Esophagus (tissue), 2 donors: ENCODE measurements around the gene UBE2D2. TPM values are rescaled to one million over a fixed set of nuclear protein-coding genes. Genes with fewer than 3 reads are reported as not detected.

Source experiments
- H3K27ac ChIP-seq, 2 donors: one replicate each; pipeline ENCODE4 v1.5.1; 2013; ENCODE audit warnings: low read depth in 2 of 2, mild to moderate bottlenecking in 2 of 2, inconsistent platforms in 1 of 2, low read length in 1 of 2, moderate library complexity in 1 of 2
- H3K27me3 ChIP-seq, 2 donors: one replicate each; pipeline ENCODE4 v1.6.1; 2013; ENCODE audit warnings: low read length in 2 of 2, control low read depth in 1 of 2, mild to moderate bottlenecking in 1 of 2; ENCODE audit not compliant: insufficient read depth in 2 of 2, control insufficient read depth in 1 of 2
- H3K36me3 ChIP-seq, 2 donors: one replicate each; pipeline ENCODE4 v1.6.1; 2013; ENCODE audit warnings: low read length in 1 of 2; ENCODE audit not compliant: control insufficient read depth in 2 of 2, insufficient read depth in 2 of 2
- H3K4me1 ChIP-seq, 2 donors: one replicate each; pipeline ENCODE4 v1.6.1; 2013; ENCODE audit warnings: low read length in 1 of 2; ENCODE audit not compliant: control insufficient read depth in 2 of 2, insufficient read depth in 2 of 2
- H3K4me3 ChIP-seq, 2 donors: one replicate each; pipeline ENCODE4 v1.5.1; 2013; ENCODE audit warnings: low read length in 2 of 2, mild to moderate bottlenecking in 2 of 2, low read depth in 1 of 2, moderate library complexity in 1 of 2
- H3K9me3 ChIP-seq, 2 donors: one replicate each; pipeline ENCODE4 v1.6.1; 2013; ENCODE audit warnings: mild to moderate bottlenecking in 2 of 2, low read depth in 1 of 2, low read length in 1 of 2, moderate library complexity in 1 of 2; ENCODE audit not compliant: control insufficient read depth in 2 of 2, insufficient read depth in 1 of 2
- WGBS, 2 donors: extraction: QIAGEN DNeasy Blood & Tissue Kit; methylation state at CpG; one replicate each; pipeline ENCODE4 v1.1.7; 2013; 5-methylcytosine and 5-hydroxymethylcytosine counted together
- polyA plus RNA-seq, 2 donors: library from polyadenylated mRNA; stranded (reverse); fragments of 200-250 nt; gene quantifications; one replicate each; pipeline ENCODE4 v1.2.3, GENCODE V29; 2013
- donor health status: healthy with polysubstance abuse.
- donor health status: Bipolar disorder and iron deficiency.

UBE2D2 gene
- polyA plus RNA-seq, 2 donors: 43.4 to 76.9 TPM

DNA sequence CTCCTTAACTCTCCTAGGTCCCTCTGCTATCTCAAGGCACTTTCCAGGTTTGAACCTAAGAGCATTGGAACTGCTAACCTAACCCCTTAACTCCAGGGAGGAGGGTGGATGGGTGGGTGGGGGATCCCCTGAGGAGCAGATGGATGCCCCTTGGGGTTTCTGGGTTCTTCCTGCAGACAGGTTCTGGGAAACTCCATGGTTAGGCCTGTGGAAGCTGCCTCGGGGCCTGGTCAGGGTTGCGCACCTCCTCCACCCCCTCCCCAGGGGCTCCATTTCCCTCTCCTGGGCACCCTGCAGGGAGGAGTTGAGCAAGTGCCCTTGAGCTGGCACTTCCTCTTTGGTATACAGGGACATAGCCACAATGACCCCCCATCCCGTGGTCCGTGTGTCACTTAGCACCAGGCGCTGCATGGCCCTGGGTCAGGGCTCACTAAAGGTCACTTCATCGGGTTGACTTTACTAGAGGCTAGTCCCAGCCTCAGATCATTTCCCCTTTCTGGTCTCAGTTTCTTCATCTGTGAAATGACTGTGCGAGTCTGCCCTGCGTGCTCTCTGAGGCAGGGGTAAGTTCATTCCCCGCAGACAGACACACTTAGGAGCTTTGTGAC, 103.1 kb downstream of the UBE2D2 start:
- Histone ChIP-seq H3K36me3 (no peaks in the 10 kb centered on the region), H3K4me3 (no peak overlapping the region), H3K4me1 (peaks cover 15 to 26% of the 10 kb centered on the region in 2 donors), H3K27ac (peak overlapping the region in 1 of 2 donors; percentile 9), H3K9me3 (no peaks in the 10 kb centered on the region), H3K27me3 (no peaks in the 10 kb centered on the region)
- 78 to 79% methylated on average over 9 of the region's 9 CpGs for WGBS, 2 donors

DNA sequence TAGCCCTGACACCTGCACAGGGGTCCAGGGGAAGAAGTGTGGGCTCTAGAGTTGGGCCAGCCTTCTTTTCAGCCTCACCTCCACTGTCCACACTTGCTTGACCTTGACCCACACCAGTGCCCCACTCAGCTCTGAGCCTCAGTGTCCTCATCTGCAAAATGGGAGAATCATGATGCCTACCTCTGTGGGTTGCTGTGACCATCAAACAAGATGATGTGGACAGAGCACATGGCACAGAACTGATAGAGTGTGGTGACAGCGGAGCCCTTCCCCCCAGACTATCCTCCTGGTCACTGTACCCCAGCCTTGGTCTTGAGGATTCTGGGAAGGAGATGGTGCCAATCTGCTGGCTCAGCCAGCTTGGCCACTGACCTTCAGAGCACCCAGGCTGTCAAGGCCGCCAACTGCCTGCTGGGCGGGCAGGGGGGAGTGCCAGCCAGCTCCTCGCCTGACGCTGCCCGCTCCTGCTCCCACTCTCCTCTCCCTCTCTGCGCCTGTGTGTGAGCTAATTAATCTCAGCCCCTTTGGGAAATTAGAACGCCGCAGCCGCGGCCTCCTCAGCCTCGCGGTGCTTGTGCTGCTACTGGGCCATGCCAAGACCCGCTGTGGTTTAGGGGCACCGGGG, 103.7 kb downstream of the UBE2D2 start:
- H3K27me3 ChIP-seq: no peaks in the 10 kb centered on the region
- 72 to 84% methylated on average over 14 to 15 of the region's 15 CpGs for WGBS, 2 donors
- no peak overlapping the region for H3K4me3 ChIP-seq
- peak overlapping the region in 1 of 2 donors; percentile 9 for H3K27ac ChIP-seq
- H3K9me3 ChIP-seq: no peaks in the 10 kb centered on the region
- peaks cover 9 to 25% of the 10 kb centered on the region in 2 donors for H3K4me1 ChIP-seq
- H3K36me3 ChIP-seq: no peaks in the 10 kb centered on the region

DNA sequence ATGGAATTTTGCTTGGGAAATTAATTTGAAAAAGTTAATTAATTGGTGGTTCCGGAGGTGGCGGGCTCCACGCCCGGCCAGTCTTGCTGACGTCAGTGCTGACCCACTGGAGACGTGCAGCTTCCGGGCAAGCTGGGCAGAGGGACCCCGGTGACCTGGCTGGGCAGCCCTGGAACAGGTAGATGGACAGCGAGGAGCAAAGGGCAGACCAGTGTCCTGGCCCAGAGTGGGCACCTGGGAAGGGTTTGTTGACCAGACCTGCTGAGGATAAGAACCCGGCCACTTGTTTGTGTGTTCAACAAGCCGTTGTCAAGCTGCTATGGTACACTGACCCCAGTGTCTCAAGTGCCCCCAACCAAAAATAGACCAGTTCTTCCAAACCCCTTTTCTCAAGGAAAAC, 104.5 kb downstream of the UBE2D2 start:
- Histone ChIP-seq H3K4me3 (no peak overlapping the region), H3K27ac (peak overlapping the region in 1 of 2 donors; percentile 29), H3K9me3 (no peaks in the 10 kb centered on the region), H3K4me1 (peaks cover 5 to 18% of the 10 kb centered on the region in 2 donors), H3K27me3 (no peaks in the 10 kb centered on the region), H3K36me3 (no peaks in the 10 kb centered on the region)
- WGBS, 2 donors: 88% methylated on average over 11 of the region's 11 CpGs

DNA sequence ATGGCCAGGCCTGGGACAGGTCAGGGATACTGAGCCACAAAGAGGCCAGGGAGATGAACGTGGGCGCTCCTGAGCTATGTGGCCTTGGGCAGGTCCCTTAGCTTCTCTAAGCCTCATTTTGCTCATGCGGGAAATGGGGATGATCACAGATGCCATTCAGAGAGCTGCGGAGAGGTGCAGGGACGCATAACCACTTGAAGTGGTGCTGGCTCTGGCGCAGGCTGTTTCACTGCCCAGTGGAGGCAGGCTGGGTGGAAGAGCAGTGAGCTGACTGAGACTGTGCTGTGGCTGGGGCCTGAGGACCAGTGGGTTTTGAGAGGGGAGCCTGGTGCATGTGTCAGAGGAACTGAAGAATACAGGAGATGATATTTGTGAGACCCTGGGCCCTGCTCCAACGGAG, 105.4 kb downstream of the UBE2D2 start:
- Histone ChIP-seq H3K9me3 (no peaks in the 10 kb centered on the region), H3K36me3 (no peaks in the 10 kb centered on the region), H3K27ac (peak overlapping the region in 1 of 2 donors; percentile 14), H3K4me1 (peaks cover 2 to 13% of the 10 kb centered on the region in 2 donors), H3K27me3 (no peaks in the 10 kb centered on the region), H3K4me3 (no peak overlapping the region)
- WGBS, 2 donors: 82 to 88% methylated on average over 7 of the region's 7 CpGs

DNA sequence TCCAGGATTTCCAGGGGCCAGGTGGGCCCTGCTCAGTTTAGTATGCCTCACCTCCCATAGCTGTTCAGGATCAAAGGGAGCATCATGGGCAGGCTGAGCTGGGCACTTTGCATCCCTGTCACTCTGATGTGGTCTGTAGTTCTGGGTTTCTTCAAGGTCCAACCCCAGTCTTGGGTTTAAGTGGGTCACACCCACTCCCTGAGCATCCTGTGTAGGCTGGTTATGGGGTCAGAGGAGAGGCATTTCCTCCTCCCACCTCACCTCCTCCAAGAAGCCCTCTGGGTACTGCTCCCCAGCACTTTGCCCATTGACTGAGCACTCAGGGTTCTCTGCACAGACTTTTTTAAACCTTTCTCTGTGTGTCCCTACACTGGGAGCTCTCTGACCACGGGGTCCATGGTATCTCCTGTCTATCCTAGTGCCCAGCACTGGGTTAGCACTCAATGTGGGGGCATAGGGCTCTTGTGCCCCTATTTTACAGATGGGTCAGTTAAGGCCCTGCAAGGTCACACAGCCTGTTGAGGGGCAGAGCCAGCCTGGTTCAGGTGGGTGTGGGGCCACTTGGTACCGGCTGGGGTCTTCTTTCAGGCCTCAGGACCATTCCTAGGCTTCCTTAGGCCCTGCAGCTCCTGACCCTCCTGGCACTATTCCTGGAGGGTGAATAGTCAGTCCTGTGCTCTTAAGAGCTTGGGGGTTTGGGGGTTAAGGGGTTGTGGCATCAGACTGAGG, 106.0 kb downstream of the UBE2D2 start:
- Histone ChIP-seq H3K4me3 (no peak overlapping the region), H3K27me3 (no peaks in the 10 kb centered on the region), H3K27ac (peak overlapping the region; percentile 88 to 92), H3K36me3 (no peaks in the 10 kb centered on the region), H3K4me1 (peaks cover 2 to 8% of the 10 kb centered on the region in 2 donors), H3K9me3 (no peaks in the 10 kb centered on the region)
- 58 to 80% methylated on average over 2 of the region's 2 CpGs for WGBS, 2 donors

DNA sequence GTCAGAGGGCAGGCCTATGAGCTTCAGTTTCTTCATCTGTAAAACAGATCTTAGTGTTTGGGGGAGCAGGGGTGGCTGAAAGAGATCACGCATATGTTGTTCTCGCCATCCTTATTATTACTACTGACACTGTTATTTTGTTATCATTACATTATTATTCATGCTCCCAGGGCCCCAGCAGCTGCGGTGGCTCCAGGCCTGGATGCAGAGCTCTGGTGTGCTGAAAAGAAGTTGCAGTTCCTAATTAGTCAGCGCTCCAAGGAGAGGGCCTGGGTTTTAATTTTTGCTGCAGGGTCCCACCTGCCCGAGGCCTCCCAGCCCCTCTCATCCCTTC, 106.6 kb downstream of the UBE2D2 start:
- WGBS, 2 donors: 28 to 31% methylated on average over 5 of the region's 5 CpGs
- peaks cover 2 to 8% of the 10 kb centered on the region in 2 donors for H3K4me1 ChIP-seq
- peak overlapping the region; percentile 47 to 55 for H3K4me3 ChIP-seq
- no peaks in the 10 kb centered on the region for H3K9me3 ChIP-seq
- H3K36me3 ChIP-seq: no peaks in the 10 kb centered on the region
- peak overlapping the region; percentile 88 to 92 for H3K27ac ChIP-seq
- no peaks in the 10 kb centered on the region for H3K27me3 ChIP-seq

DNA sequence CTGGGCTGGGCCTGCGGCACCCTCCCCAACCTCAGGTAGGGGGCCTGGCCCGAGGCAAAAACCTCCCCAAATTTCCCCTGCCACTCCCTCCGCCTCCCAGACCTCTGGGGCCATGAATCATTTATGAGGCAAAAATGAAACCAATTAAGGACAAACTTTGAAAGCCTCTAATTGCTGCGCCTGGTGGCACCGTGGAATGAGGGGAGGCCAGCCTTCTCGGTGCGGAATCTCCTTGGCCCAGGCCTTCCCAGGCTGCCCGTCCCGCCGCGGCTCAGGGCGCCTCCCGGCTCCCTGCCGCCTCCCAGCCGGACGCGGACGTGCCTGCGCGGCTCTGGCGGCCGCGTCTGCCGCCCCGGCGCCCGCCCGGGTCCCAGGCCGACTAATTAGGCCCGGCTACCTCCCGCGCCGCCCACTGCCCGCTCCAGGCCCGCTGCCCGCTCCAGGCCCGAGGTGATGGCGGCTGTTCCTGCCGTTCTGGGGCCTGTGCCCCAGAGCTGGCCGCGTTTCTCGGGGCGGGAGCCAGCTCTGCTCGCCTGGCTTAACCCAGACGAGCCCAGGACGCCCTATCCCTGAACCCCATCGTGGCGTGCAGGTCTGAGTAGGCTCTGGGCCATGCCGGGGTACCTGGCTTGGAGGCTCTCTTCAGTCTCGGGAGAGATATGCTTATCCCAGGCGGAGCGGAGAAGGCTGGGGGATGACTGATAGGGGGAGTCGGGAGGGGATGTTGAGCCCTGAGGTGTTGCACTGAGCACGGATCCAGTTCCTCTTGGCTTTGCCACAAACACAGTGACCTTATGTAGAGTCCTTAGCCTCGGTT, 107.1 kb downstream of the UBE2D2 start:
- no peaks in the 10 kb centered on the region for H3K27me3 ChIP-seq
- H3K4me3 ChIP-seq: peak overlapping the region; percentile 47 to 55
- H3K9me3 ChIP-seq: no peaks in the 10 kb centered on the region
- H3K4me1 ChIP-seq: peaks cover 2 to 8% of the 10 kb centered on the region in 2 donors
- peak overlapping the region; percentile 88 to 92 for H3K27ac ChIP-seq
- no peaks in the 10 kb centered on the region for H3K36me3 ChIP-seq
- WGBS, 2 donors: 2 to 3% methylated on average over 46 to 55 of the region's 55 CpGs

DNA sequence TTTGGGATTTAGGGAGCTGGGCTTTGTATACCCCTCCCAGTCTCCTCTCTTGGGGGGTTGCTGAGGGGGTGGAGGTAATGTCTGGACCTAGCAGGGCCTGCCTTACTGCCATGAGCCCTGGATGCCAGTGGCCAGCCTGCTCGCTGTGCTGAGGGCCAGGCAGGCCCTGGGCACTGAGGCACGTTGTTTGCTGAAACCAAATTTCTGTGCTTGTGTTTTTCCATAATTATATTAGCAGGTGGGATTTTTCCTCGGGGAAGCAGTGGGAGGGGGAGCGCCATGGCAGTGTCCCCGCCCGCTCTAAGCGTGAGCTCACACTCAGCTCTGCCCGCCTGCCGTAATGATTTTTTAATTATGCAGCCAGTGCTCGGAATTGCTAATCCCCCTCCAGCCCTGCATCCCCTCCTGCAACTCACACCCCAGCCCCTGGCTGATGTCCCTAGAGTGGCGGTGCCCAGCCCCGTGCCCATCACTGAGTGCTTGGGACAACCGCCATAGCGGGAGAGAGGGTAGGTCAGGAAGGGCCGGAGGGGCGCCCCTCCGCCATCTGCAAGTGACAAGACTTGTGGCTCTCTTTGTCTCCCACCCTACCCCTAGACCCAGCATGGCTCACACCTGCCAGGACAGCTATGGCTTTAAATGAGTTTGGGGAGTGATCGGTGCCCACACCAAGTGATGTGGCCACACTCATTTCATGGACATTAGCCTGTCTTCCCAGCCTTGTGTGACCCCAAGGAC, 108.0 kb downstream of the UBE2D2 start:
- 74 to 83% methylated on average over 18 of the region's 18 CpGs for WGBS, 2 donors
- H3K27ac ChIP-seq: peak overlapping the region; percentile 88 to 92

More for the DNA sequence above, 108.0 kb downstream of the UBE2D2 start:
- H3K4me1 ChIP-seq: peaks cover 2 to 8% of the 10 kb centered on the region in 2 donors
- no peaks in the 10 kb centered on the region for H3K9me3 ChIP-seq
- no peaks in the 10 kb centered on the region for H3K27me3 ChIP-seq
- no peak overlapping the region for H3K4me3 ChIP-seq
- H3K36me3 ChIP-seq: no peaks in the 10 kb centered on the region
